ENCODE results near the gene OSCP1.

- TF ChIP-seq EZH2 (IDR thresholded peaks at IDR 0.05; ENCODE audit: borderline replicate concordance, low read length) (no peak), CTCF (IDR thresholded peaks at IDR 0.05; ENCODE audit: low read length) (no peak)
Measured at GRCh38 chr1:36472656-36473055, 22.4 kb upstream of the OSCP1 start.
